ENCODE data around the gene MSI1. TPM values are rescaled to one million over a fixed set of nuclear protein-coding genes. Genes with fewer than 3 reads are reported as not detected.

MSI1 gene
- total and polyA plus RNA-seq, 2 experiments from 2014 or later, result 12.8 to 16.9 TPM

DNA sequence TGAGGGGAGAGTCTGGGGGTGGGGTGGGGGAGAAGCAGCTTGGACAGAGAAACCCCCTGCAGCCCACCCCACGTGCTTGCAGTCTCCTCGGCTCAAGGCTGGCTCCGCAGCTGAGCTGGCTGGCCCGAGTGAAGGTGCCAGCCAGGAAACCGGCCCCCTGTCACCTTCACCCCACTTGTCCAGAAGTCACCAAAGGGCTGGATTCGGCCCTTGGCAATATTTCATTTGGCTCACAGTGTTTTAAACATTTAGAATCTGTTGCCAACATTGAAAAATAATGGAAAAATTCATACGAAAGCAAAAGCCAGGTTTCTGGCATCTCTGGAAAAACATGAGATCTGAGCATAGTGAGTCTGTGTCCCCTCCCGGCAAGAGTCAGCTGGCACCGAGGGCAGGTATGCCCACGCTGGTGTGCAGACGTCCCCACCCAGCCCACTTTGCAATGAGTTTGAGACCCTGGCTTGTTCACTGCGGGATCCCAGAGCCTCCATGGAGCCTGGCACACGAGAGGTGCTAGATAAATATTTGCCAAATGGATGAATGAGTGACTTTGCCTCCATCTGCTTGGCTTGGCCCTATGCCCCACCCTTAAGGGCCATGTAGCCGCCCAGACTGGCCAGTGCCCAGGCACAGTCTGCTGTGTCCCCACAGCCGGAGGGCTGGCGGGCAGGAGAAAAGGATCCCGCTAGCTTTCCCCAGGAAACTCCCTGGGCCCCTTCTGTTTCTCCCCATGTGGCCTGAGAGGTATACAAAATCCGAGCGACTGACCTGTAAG, 18.2 kb downstream of the MSI1 start:
- ATAC-seq, result no peak
- Histone ChIP-seq H3K79me2 (replicated peaks; ENCODE audit: insufficient read depth) (no peaks in the 10 kb centered on the region), H3K9me2 (ENCODE audit: insufficient read depth) (no peaks in the 10 kb centered on the region), H3K4me2 (no peak overlapping the region), H4K20me1 (replicated peaks; ENCODE audit: insufficient read depth) (no peaks in the 10 kb centered on the region), H3K36me3 (ENCODE audit: insufficient read depth) (peaks cover under 1% of the 10 kb centered on the region; the same call in 1 of the 2 replicates), H3K4me1 (ENCODE audit: insufficient read depth) (no peaks in the 10 kb centered on the region), H2AFZ (no peak overlapping the region), H3K4me3 (no peak overlapping the region), H3K27me3 (ENCODE audit: insufficient read depth) (no peaks in the 10 kb centered on the region), H3F3A (replicated peaks; ENCODE audit: low read depth) (peaks cover 4% of the 10 kb centered on the region; the same call in 1 of the 2 replicates), H3K27ac (ENCODE audit: low read depth) (no peak overlapping the region)
- TF ChIP-seq ETS1 (IDR thresholded peaks at IDR 0.05) (no peak), ZNF114 (CRISPR knock-in tag; IDR thresholded peaks at IDR 0.05) (no peak), STAT1 (IDR thresholded peaks at IDR 0.05; ENCODE audit: unreplicated experiment) (no peak), NANOG (IDR thresholded peaks at IDR 0.05; ENCODE audit: borderline replicate concordance) (no peak), JUNB (IDR thresholded peaks at IDR 0.05; ENCODE audit: unreplicated experiment) (no peak), CREB1 (CRISPR knock-in tag; IDR thresholded peaks at IDR 0.05; ENCODE audit: low read depth) (no peak), REST (IDR thresholded peaks at IDR 0.05; ENCODE audit: unreplicated experiment) (no peak), ZNF331 (CRISPR knock-in tag; IDR thresholded peaks at IDR 0.05; ENCODE audit: low read depth) (no peak), EZH2phosphoT487 (IDR thresholded peaks at IDR 0.05; ENCODE audit: unreplicated experiment) (no peak), EZH2 (IDR thresholded peaks at IDR 0.05; ENCODE audit: low read depth, unreplicated experiment) (no peak), CTCF (conservative IDR thresholded peaks at IDR 0.05; ENCODE audit: low read depth in 2 of 2) (no peak), POLR2AphosphoS5 (IDR thresholded peaks at IDR 0.05; ENCODE audit: low read depth) (no peak)
- TF ChIP-seq, protein P1, sequence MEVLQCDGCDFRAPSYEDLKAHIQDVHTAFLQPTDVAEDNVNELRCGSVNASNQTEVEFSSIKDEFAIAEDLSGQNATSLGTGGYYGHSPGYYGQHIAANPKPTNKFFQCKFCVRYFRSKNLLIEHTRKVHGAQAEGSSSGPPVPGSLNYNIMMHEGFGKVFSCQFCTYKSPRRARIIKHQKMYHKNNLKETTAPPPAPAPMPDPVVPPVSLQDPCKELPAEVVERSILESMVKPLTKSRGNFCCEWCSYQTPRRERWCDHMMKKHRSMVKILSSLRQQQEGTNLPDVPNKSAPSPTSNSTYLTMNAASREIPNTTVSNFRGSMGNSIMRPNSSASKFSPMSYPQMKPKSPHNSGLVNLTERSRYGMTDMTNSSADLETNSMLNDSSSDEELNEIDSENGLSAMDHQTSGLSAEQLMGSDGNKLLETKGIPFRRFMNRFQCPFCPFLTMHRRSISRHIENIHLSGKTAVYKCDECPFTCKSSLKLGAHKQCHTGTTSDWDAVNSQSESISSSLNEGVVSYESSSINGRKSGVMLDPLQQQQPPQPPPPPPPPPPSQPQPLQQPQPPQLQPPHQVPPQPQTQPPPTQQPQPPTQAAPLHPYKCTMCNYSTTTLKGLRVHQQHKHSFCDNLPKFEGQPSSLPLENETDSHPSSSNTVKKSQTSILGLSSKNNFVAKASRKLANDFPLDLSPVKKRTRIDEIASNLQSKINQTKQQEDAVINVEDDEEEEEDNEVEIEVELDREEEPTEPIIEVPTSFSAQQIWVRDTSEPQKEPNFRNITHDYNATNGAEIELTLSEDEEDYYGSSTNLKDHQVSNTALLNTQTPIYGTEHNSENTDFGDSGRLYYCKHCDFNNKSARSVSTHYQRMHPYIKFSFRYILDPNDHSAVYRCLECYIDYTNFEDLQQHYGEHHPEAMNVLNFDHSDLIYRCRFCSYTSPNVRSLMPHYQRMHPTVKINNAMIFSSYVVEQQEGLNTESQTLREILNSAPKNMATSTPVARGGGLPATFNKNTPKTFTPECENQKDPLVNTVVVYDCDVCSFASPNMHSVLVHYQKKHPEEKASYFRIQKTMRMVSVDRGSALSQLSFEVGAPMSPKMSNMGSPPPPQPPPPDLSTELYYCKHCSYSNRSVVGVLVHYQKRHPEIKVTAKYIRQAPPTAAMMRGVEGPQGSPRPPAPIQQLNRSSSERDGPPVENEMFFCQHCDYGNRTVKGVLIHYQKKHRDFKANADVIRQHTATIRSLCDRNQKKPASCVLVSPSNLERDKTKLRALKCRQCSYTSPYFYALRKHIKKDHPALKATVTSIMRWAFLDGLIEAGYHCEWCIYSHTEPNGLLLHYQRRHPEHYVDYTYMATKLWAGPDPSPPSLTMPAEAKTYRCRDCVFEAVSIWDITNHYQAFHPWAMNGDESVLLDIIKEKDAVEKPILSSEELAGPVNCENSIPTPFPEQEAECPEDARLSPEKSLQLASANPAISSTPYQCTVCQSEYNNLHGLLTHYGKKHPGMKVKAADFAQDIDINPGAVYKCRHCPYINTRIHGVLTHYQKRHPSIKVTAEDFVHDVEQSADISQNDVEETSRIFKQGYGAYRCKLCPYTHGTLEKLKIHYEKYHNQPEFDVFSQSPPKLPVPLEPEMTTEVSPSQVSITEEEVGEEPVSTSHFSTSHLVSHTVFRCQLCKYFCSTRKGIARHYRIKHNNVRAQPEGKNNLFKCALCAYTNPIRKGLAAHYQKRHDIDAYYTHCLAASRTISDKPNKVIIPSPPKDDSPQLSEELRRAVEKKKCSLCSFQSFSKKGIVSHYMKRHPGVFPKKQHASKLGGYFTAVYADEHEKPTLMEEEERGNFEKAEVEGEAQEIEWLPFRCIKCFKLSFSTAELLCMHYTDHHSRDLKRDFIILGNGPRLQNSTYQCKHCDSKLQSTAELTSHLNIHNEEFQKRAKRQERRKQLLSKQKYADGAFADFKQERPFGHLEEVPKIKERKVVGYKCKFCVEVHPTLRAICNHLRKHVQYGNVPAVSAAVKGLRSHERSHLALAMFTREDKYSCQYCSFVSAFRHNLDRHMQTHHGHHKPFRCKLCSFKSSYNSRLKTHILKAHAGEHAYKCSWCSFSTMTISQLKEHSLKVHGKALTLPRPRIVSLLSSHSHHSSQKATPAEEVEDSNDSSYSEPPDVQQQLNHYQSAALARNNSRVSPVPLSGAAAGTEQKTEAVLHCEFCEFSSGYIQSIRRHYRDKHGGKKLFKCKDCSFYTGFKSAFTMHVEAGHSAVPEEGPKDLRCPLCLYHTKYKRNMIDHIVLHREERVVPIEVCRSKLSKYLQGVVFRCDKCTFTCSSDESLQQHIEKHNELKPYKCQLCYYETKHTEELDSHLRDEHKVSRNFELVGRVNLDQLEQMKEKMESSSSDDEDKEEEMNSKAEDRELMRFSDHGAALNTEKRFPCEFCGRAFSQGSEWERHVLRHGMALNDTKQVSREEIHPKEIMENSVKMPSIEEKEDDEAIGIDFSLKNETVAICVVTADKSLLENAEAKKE (CRISPR knock-in tag; IDR thresholded peaks at IDR 0.05), result no peak
- DNase-seq (ENCODE audit: low spot score), result no peak
- peaks cover 72% of the 10 kb centered on the region for H3K36me3 Mint-ChIP-seq (ENCODE audit: low read depth)
- no peak overlapping the region for H3K27ac Mint-ChIP-seq
- H3K4me3 Mint-ChIP-seq, result no peak overlapping the region
- H3K9me3 Mint-ChIP-seq, result no peaks in the 10 kb centered on the region; the same call in 2 of the 3 replicates
- H3K4me1 Mint-ChIP-seq, result no peaks in the 10 kb centered on the region
- peaks cover 2% of the 10 kb centered on the region for H3K27me3 Mint-ChIP-seq (ENCODE audit: insufficient read depth, low read depth, poor library complexity)
